Endothelial cell of umbilical vein (primary cell): ENCODE results near the gene CDK19.

ENCODE experiments used
- CTCF ChIP-seq, 2 donors: IDR thresholded peaks; 1 replicate in 1 of 2; 2 replicates in 1 of 2; pipeline ENCODE4 v1.5.1; 2011; ENCODE audit warnings: low read length in 2 of 2, mild to moderate bottlenecking in 2 of 2, moderate library complexity in 2 of 2, control low read depth in 1 of 2, inconsistent platforms in 1 of 2, low read depth in 1 of 2; ENCODE audit not compliant: insufficient read depth in 1 of 2; ENCODE audit errors: extremely low read depth in 1 of 2
- EZH2 ChIP-seq: IDR thresholded peaks from 2 replicates; pipeline ENCODE4 v1.6.1; 2012; ENCODE audit warnings: borderline replicate concordance, low read depth, mild to moderate bottlenecking, moderate library complexity, low read length, inconsistent platforms; ENCODE audit not compliant: severe bottlenecking
- FOS ChIP-seq: IDR thresholded peaks from 2 replicates; pipeline ENCODE4 v1.6.1; 2011; ENCODE audit warnings: mild to moderate bottlenecking, low read length, moderate library complexity, borderline replicate concordance; ENCODE audit not compliant: insufficient read depth
- JUN ChIP-seq: IDR thresholded peaks from 2 replicates; pipeline ENCODE4 v1.6.1; 2011; ENCODE audit warnings: borderline replicate concordance, low read depth; ENCODE audit not compliant: insufficient read length, insufficient read depth
- MAX ChIP-seq: IDR thresholded peaks from 2 replicates; pipeline ENCODE4 v1.6.1; 2011; ENCODE audit not compliant: insufficient read depth, insufficient read length
- POLR2A ChIP-seq: IDR thresholded peaks from 2 replicates; pipeline ENCODE4 v1.6.1; 2012; ENCODE audit warnings: low read depth, mild to moderate bottlenecking, control low read depth, low read length
- POLR2AphosphoS5 ChIP-seq: IDR thresholded peaks from 2 replicates; pipeline ENCODE4 v1.6.1; 2012; ENCODE audit warnings: low read depth, mild to moderate bottlenecking, control low read depth, low read length, moderate library complexity; ENCODE audit not compliant: insufficient read depth

- TF ChIP-seq FOS = no peak
- TF ChIP-seq JUN = no peak
- TF ChIP-seq POLR2A = no peak
- no peak for TF ChIP-seq CTCF (IDR thresholded peaks at IDR 0.05; ENCODE audit: extremely low read depth in 1 of 2, insufficient read depth in 1 of 2, low read depth in 1 of 2, low read length in 2 of 2)
- TF ChIP-seq MAX = no peak
- TF ChIP-seq EZH2 = no peak
- TF ChIP-seq POLR2AphosphoS5 = no peak
Measured at GRCh38 chr6:110812719-110813118, 2.5 kb downstream of the CDK19 start.
